Measurements from ENCODE around the gene C2orf81. TPM values are rescaled to one million over a fixed set of nuclear protein-coding genes. Genes with fewer than 3 reads are reported as not detected.
A peak's percentile ranks its signal among the peaks of the same experiment; 100 is the strongest.
"Not testable (repeated sequence)": the region's sequence is repeated elsewhere in the genome, so short reads cannot be mapped to it uniquely, and the experiment has no call there.

Gene C2orf81
- total RNA-seq, 1 donor from 2014 or later: 7.9 TPM

- peaks cover 3% of the 10 kb centered on the region for H3K27me3 Mint-ChIP-seq (ENCODE audit: low read depth)
- TF ChIP-seq CTCF (conservative IDR thresholded peaks at IDR 0.05): no peak
- peaks cover 2% of the 10 kb centered on the region for H3K36me3 Mint-ChIP-seq (ENCODE audit: low read depth)
- no peaks in the 10 kb centered on the region for H3K9me3 Mint-ChIP-seq
- peaks cover 23% of the 10 kb centered on the region for H3K4me1 Mint-ChIP-seq
- DNase-seq (ENCODE audit: low read depth, low spot score): no peak
- H3K4me3 Mint-ChIP-seq: peak overlapping the region; percentile 62
- H3K27ac Mint-ChIP-seq (ENCODE audit: unreplicated experiment): no peak overlapping the region
Observed at GRCh38 chr2:74425523-74425922, 4.1 kb upstream of the C2orf81 start.

DNA sequence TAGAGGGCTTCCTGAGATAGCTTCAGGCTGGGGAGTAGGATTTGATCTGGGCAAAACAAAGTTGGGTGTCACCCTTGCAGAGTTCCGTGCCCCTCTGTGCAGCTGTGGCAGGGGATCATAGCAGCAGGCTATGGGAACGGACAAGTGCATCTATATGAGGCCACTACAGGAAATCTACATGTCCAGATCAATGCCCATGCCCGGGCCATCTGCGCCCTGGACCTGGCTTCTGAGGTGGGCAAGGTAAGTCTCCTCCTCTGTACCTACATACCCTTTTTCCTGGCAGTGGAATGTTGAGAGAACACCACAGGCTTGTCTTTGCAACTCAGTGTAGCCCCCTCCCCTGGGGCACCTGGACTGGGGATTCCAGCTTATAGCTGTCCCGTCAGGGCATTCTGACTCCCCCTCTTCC is 3.6 kb upstream of the C2orf81 start:
- no peak for TF ChIP-seq CTCF (conservative IDR thresholded peaks at IDR 0.05)
- Mint-ChIP-seq H3K27ac (ENCODE audit: unreplicated experiment) (no peak overlapping the region), H3K36me3 (ENCODE audit: low read depth) (peaks cover 2% of the 10 kb centered on the region), H3K27me3 (ENCODE audit: low read depth) (peaks cover 3% of the 10 kb centered on the region), H3K9me3 (no peaks in the 10 kb centered on the region), H3K4me1 (peaks cover 23% of the 10 kb centered on the region), H3K4me3 (peak overlapping the region; percentile 62)
- DNase-seq (ENCODE audit: low read depth, low spot score): no peak

DNA sequence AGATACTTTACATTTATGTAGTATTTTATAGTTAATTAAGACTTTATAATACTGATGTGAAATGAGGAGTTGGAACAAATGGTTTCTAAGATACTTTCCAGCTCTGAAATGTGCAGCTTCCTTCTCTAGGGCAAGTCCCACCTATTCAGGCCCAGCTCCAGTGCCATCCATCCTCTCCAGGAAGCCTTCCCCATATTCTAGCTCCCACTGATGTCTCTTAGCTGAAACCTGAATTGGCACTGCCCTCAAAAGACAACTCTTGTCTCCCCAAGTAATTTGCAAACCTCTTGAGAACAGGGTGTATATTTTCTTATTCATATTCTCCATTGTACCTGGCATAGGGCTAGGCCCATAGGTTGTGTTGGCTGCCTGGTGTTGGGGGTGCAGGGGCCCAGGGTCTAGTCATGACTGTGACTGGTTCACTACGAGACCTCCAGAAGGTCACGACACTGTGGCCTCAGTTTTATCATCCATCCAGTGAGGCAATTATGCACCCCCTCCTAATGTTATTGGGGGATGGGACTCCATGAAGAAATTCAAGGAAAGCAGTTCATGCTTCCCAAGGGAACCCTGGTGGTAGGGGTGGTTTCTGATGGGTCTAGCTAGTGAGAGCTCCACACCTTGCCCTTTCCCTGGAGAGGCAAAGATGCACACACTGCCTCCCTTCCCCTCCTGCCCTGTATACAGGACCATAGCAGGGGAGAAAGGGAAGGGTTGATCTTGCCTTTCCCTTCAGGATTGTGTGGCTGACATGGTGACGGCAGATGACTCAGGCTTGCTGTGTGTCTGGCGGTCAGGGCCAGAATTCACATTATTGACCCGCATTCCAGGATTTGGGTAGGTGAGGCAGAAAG is 2.9 kb upstream of the C2orf81 start:
- Mint-ChIP-seq H3K27ac (ENCODE audit: unreplicated experiment) (peak overlapping the region; percentile 47), H3K27me3 (ENCODE audit: low read depth) (peaks cover 3% of the 10 kb centered on the region), H3K9me3 (no peaks in the 10 kb centered on the region), H3K36me3 (ENCODE audit: low read depth) (peaks cover 2% of the 10 kb centered on the region), H3K4me1 (peaks cover 23% of the 10 kb centered on the region), H3K4me3 (peak overlapping the region; percentile 97)
- TF ChIP-seq CTCF (conservative IDR thresholded peaks at IDR 0.05): no peak
- no peak for DNase-seq (ENCODE audit: low read depth, low spot score)

DNA sequence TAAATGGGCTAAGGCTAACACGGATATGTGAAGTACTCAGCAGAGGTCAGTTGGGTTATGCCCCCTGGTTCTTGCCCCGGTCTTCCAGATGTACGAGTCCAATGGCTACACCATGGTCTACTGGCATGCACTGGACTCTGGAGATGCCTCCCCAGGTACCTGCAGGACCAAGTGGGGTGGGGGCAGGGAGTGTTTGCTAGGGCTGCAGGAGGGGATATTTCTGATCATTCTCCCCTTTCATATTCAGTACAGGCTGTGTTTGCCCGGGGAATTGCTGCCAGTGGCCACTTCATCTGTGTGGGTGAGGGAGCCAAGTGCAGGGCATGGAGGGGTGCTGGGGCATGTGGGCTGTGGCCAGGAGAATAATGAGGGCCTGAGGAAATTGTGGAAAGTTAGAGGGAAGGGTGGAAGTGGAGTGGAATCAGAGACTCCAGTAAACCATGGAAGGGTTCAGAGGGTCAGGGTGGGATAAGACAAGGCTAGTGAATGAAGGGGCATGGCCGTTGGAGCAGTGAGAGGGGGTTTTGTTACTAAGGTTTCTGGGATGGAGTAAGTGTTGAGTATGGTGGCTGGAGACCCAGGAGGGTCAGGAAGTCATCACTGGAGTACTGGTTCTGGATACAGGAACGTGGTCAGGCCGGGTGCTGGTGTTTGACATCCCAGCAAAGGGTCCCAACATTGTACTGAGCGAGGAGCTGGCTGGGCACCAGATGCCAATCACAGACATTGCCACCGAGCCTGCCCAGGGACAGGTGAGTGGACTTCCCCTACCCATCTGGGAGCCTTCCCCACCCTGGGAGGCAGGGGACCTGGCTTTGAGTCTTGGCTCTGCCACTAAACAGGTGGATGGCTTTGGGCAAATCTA is 2.0 kb upstream of the C2orf81 start:
- no peak overlapping the region for H3K27ac Mint-ChIP-seq (ENCODE audit: unreplicated experiment)

DNA sequence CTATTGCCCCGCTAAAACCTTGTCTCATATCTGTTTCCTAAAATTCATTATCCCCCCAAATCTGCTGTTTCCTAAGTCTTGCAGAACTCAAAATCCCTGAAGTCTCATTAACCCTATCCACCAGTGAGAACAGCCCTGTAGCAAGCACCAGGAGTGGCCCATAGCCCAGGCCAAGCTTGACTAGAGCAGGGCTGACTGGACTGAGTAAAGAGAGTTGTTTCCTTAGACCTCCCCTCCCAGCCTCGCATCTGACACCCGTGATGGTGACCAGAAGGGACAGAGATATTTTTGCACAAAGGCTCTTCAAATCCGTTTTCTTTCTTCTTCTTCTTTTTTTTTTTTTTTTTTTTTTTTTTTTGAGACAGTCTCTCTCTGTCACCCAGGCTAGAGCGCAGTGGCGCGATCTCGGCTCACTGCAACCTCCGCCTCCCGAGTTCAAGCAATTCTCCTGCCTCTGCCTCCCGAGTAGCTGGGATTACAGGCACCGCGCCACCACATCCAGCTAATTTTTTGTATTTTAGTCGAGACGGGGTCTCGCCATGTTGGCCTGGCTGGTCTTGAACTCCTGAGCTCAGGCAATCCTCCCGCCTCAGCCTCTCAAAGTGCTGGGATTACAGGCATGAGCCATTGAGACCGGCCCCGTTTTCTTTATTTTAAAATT is 846 bp downstream of the C2orf81 start:
- not testable (repeated sequence) for H3K27ac Mint-ChIP-seq (ENCODE audit: unreplicated experiment); H3K36me3 Mint-ChIP-seq (ENCODE audit: low read depth); DNase-seq (ENCODE audit: low read depth, low spot score); H3K27me3 Mint-ChIP-seq (ENCODE audit: low read depth); H3K9me3 Mint-ChIP-seq
- peaks cover 23% of the 10 kb centered on the region for H3K4me1 Mint-ChIP-seq
- peak overlapping the region; percentile 97 for H3K4me3 Mint-ChIP-seq

More for the DNA sequence above, 2.0 kb upstream of the C2orf81 start:
- TF ChIP-seq CTCF (conservative IDR thresholded peaks at IDR 0.05): no peak
- DNase-seq (ENCODE audit: low read depth, low spot score): no peak
- H3K4me3 Mint-ChIP-seq: peak overlapping the region; percentile 97
- peaks cover 3% of the 10 kb centered on the region for H3K27me3 Mint-ChIP-seq (ENCODE audit: low read depth)
- no peaks in the 10 kb centered on the region for H3K9me3 Mint-ChIP-seq
- H3K4me1 Mint-ChIP-seq: peaks cover 23% of the 10 kb centered on the region
- peaks cover 2% of the 10 kb centered on the region for H3K36me3 Mint-ChIP-seq (ENCODE audit: low read depth)
